Measurements from ENCODE around the gene TP53BP2. TPM values are rescaled to one million over a fixed set of nuclear protein-coding genes. Genes with fewer than 3 reads are reported as not detected.
"Not testable (repeated sequence)": the region's sequence is repeated elsewhere in the genome, so short reads cannot be mapped to it uniquely, and the experiment has no call there.

Gene TP53BP2
- total RNA-seq, 1 donor from 2014 or later = 52.9 TPM

- POLR2A ChIA-PET = interaction anchor here (0.5 kb wide), 1 partner anchor 1644 kb away, joined by 5 read pairs; no protein-coding TSS in a partner anchor
- intact Hi-C loops (cut with micrococcal nuclease) = loop anchor here (2.0 to 5.0 kb wide), 3 partner anchors 34 to 302 kb away; partner anchors contain the start of genes FBXO28 and TP53BP2
- no peak for TF ChIP-seq CTCF (IDR thresholded peaks at IDR 0.05)
- ATAC-seq (ENCODE audit: low read depth) = no peak
- H3K27ac Mint-ChIP-seq = no peak overlapping the region
- CTCF ChIA-PET = interaction anchor here (1.2 to 3.4 kb wide), 3 partner anchors 21 to 240 kb away, joined by 4 to 14 read pairs (median 6); no protein-coding TSS in a partner anchor
- H3K36me3 Mint-ChIP-seq (ENCODE audit: low read depth) = peaks cover 68% of the 10 kb centered on the region
- no peak for DNase-seq
- H3K9me3 Mint-ChIP-seq = no peaks in the 10 kb centered on the region
- no peak overlapping the region for H3K4me3 Mint-ChIP-seq
- H3K27me3 Mint-ChIP-seq = no peaks in the 10 kb centered on the region
- peaks cover 13% of the 10 kb centered on the region for H3K4me1 Mint-ChIP-seq
These were observed 35.2 kb downstream of the TP53BP2 start for GRCh38 chr1:223810586-223810985.

- ATAC-seq (ENCODE audit: low read depth); H3K9me3 Mint-ChIP-seq; H3K27ac Mint-ChIP-seq; H3K27me3 Mint-ChIP-seq; DNase-seq; H3K4me3 Mint-ChIP-seq; POLR2A ChIA-PET: not testable (repeated sequence)
- CTCF ChIA-PET = interaction anchor here (3.4 kb wide), 1 partner anchor 241 kb away, joined by 14 read pairs; no protein-coding TSS in a partner anchor
- Mint-ChIP-seq H3K4me1 (peaks cover 13% of the 10 kb centered on the region), H3K36me3 (ENCODE audit: low read depth) (peaks cover 67% of the 10 kb centered on the region)
- intact Hi-C loops (cut with micrococcal nuclease) = loop anchor here (2.0 to 5.0 kb wide), 3 partner anchors 35 to 302 kb away; partner anchors contain the start of genes FBXO28 and TP53BP2
These were observed 35.8 kb downstream of the TP53BP2 start for GRCh38 chr1:223809905-223810304.

GRCh38 chr1:223803211-223803610 lies 42.5 kb downstream of the TP53BP2 start:
- H3K27me3 Mint-ChIP-seq = no peaks in the 10 kb centered on the region
- no peaks in the 10 kb centered on the region for H3K9me3 Mint-ChIP-seq
- H3K36me3 Mint-ChIP-seq (ENCODE audit: low read depth) = peaks cover 78% of the 10 kb centered on the region
- DNase-seq (no peak), ATAC-seq (ENCODE audit: low read depth) (no peak)
- H3K4me1 Mint-ChIP-seq = no peaks in the 10 kb centered on the region
- ChIA-PET POLR2A (no interaction called here), CTCF (interaction anchor here (1.5 kb wide), 1 partner anchor 9 kb away, joined by 3 read pairs; no protein-coding TSS in a partner anchor)
- intact Hi-C loops (cut with micrococcal nuclease) = no loop called here
- no peak overlapping the region for H3K4me3 Mint-ChIP-seq
- TF ChIP-seq CTCF (IDR thresholded peaks at IDR 0.05) = no peak
- H3K27ac Mint-ChIP-seq = no peak overlapping the region

- intact Hi-C loops (cut with micrococcal nuclease) = no loop called here
- no peaks in the 10 kb centered on the region for H3K9me3 Mint-ChIP-seq
- DNase-seq (no peak), ATAC-seq (ENCODE audit: low read depth) (no peak)
- H3K27me3 Mint-ChIP-seq = no peaks in the 10 kb centered on the region
- ChIA-PET CTCF (interaction anchor here (1.5 kb wide), 1 partner anchor 9 kb away, joined by 3 read pairs; no protein-coding TSS in a partner anchor), POLR2A (no interaction called here)
- TF ChIP-seq CTCF (IDR thresholded peaks at IDR 0.05) = no peak
- no peak overlapping the region for H3K4me3 Mint-ChIP-seq
- H3K36me3 Mint-ChIP-seq (ENCODE audit: low read depth) = peaks cover 80% of the 10 kb centered on the region
- H3K4me1 Mint-ChIP-seq = no peaks in the 10 kb centered on the region
- no peak overlapping the region for H3K27ac Mint-ChIP-seq
These were observed 43.1 kb downstream of the TP53BP2 start for GRCh38 chr1:223802602-223803001.

- ChIA-PET CTCF (no interaction called here), POLR2A (no interaction called here)
- no peak for TF ChIP-seq CTCF (IDR thresholded peaks at IDR 0.05)
- H3K36me3 Mint-ChIP-seq (ENCODE audit: low read depth) = peaks cover 79% of the 10 kb centered on the region
- H3K27ac Mint-ChIP-seq = no peak overlapping the region
- no peaks in the 10 kb centered on the region for H3K27me3 Mint-ChIP-seq
- H3K9me3 Mint-ChIP-seq = no peaks in the 10 kb centered on the region
- H3K4me3 Mint-ChIP-seq = no peak overlapping the region
- DNase-seq = no peak
- intact Hi-C loops (cut with micrococcal nuclease) = no loop called here
- H3K4me1 Mint-ChIP-seq = no peaks in the 10 kb centered on the region
- no peak for ATAC-seq (ENCODE audit: low read depth)
These were observed 43.7 kb downstream of the TP53BP2 start for GRCh38 chr1:223802032-223802431.

- DNase-seq = no peak
- no peak for TF ChIP-seq CTCF (IDR thresholded peaks at IDR 0.05)
- intact Hi-C loops (cut with micrococcal nuclease) = no loop called here
- H3K4me3 Mint-ChIP-seq = no peak overlapping the region
- peaks cover 75% of the 10 kb centered on the region for H3K36me3 Mint-ChIP-seq (ENCODE audit: low read depth)
- CTCF ChIA-PET = no interaction called here
- no peaks in the 10 kb centered on the region for H3K9me3 Mint-ChIP-seq
- no peaks in the 10 kb centered on the region for H3K4me1 Mint-ChIP-seq
- POLR2A ChIA-PET = no interaction called here
- ATAC-seq (ENCODE audit: low read depth) = no peak
- H3K27ac Mint-ChIP-seq = no peak overlapping the region
- no peaks in the 10 kb centered on the region for H3K27me3 Mint-ChIP-seq
These were observed 49.5 kb downstream of the TP53BP2 start for GRCh38 chr1:223796210-223796609.
